SIG-M5 treated with dmso at 0.1 percent for 504 hours (cell line): ENCODE data around the gene RELL2.

Experiments
- DNase-seq: peaks from one replicate; lab custom pipeline; 2025; ENCODE audit not compliant: unreplicated experiment; lab: John Stamatoyannopoulos, UW

Gene RELL2

GRCh38 chr5:141672841-141673813, 36.3 kb downstream of the RELL2 start:
- no peak for DNase-seq

DNA sequence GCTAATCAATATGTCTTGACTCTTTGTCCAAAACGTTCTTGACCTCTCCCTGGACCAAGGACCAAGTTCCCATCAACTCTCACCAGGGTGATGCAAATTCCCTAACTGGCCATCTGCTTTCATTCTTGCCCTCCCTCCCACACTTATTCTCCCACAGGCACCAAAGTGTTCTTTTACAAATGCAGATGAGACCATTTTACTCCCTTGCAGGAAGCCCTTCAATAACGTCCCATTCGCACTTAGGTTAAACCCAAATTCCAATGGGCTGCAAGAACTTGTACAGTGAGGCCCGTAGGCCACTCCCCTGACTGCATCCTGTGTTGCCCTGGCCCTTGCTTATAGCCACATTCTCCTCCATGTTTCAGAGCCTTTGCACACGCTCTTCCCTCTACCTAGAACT, 38.0 kb downstream of the RELL2 start:
- no peak for DNase-seq

GRCh38 chr5:141675672-141676071, 38.9 kb downstream of the RELL2 start:
- DNase-seq = no peak

DNA sequence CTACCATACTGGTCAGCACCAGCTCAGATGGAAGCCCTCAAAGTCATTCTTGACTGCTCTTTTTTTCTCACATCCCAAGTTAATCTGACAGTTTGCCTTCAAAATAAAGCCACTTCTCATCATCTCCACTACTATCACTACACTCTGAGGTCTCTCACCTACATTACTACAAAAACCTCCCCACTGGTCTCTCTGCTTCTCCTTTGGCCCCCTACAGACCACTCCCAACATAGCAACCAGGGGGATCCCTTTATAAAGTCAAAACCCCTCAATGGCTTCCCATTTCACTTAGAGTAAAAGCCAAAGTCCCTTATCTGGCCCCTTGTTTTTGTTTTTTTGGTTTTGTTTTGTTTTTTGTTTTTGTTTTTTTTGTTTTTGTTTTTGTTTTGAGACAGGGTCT, 40.6 kb downstream of the RELL2 start:
- DNase-seq = no peak

DNA sequence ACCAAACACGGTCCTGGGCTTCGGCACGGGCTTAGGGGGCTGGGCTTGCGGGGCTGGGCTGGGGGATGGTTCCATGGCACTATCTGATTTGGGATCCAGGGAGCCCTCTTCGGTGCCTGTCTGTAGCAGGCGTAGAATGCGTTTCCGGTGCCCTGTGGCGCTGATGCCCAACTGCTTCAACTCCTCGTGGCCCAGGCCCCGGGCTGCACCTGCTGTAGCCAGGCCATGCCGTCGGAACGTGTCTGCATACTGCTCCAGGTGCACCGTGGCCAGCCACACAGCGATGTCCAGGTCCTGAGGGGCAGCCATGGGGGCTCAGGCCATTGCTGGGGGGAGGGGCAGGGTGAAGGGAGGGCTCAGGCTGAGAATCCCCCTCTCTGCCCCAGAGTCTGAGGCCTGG, 43.4 kb downstream of the RELL2 start:
- DNase-seq = no peak

DNA sequence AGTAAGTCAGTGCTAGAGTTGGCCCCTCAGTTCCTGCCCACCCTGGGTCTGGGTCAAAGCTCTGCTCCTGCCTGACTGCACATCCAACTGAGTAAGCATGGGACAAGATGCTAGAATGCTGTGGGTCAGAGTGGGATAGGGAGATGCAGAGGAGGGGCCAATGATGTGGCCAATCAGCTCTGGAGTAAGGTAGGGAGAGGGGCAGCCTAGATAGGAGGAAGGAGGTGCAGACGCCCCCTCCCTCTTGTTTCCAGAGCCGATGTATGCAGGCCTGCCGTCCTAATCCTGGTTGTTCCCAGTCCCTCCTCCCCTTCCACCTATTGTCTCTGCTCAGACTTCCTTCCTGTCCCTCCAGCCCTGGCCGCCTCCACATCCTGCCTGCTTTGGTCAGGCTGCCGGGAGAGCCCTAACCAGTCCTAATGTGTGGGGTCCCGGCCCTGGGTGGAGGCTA, 44.0 kb downstream of the RELL2 start:
- DNase-seq = no peak

DNA sequence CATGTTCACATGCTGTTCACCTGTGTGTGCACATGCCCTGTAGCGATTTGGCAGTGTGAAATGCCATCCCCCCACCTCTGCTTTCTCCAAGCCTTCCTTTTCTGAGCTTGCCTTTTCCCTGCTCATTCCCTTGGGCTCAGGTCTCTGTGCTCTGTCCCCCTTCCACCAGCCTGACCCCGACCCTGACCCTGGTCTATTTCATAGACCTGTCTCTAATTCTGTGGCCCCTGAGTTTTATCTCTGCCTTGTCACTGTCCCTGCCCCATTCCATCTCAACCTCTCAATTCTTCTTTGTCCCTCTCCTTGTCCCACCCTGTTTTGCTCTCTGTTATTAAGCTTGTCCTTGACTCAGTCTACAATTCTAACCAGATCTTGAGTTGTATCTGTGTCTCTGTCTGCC, 44.5 kb downstream of the RELL2 start:
- DNase-seq = no peak

- DNase-seq = peak; percentile 80
These were observed 45.2 kb downstream of the RELL2 start, which contains the start of gene ARAP3 for GRCh38 chr5:141681695-141682641. Gene ARAP3 (minus strand): TSS chr5:141682230. CDS start chr5:141680486, 1,744 bp downstream.

DNA sequence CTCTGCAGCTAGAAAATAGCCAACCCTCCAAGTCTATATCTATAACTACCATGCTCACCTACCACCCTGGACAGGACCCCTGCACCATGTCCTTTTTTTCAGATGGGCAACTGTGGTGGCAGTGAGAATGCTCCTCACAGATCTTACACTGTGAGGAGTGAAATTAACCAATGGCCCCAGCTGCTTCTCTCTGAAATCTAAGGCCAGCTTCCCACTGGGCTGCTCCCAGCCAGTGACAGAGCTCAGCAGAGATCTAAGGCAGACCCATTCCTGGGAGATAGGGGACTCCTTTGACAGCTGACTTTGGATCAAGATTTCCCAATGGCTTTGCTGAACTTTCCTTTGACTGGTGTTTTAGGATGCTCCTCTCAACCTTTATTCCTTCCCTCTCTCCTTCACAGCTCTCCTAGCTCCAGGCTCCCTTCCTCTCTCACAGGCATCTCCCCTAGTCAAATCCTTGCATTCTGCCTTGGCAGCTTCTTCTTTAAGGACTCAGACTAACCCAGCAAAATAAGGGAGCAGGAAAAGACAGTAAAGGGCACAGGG, 46.9 kb downstream of the RELL2 start:
- DNase-seq = no peak

GRCh38 chr5:141685591-141685990, 48.8 kb downstream of the RELL2 start:
- DNase-seq = no peak

DNA sequence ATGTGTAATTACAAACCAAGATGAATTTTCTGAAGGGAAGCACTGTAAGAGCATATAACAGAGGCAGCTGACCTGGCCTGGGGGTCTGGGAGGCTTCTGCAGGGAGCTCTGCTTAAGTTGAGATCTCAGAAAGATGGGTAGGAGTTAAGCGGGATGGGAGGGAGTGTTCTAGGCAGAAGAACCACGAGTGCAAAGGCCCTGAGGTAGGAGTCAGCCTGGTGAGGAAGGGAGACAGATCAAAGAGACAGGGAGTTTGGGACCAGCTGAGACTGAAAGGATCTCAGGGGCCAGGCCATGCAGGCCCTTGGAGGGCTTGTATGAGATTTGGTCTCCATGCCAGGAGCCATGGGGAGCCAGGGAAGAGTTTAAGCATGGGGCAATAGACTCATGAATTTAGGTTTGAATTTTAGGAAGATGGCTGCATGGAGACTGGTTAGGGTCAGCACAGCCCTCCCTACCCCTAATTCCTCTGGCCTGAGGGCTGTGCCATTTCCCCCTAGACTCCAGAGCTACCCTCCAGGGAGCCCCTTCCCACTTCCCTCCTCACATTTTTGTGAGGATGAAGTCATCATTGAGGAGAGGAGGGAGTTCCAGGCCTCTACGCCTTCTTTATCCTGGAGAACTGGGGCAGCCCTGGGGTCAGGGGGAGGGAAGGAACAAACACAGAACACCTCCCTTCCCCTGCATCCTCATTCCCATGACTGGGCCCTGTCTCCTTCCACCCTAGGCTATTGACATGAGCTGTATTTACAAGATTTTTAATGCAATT, 50.0 kb downstream of the RELL2 start:
- DNase-seq = no peak
